Endometrial microvascular endothelial cells (primary cell): ENCODE results near the gene TMED3. TPM values are rescaled to one million over a fixed set of nuclear protein-coding genes. Genes with fewer than 3 reads are reported as not detected.

Experiments
- in situ Hi-C: cut with HindIII; loops from 2 replicates; pipeline ENCODE4 v1.10.0; 2017; ENCODE audit warnings: low sequenced_read_pairs, low pct_unique_long_range_greater_than_20kb; ENCODE audit errors: inconsistent ontology term
- total RNA-seq: library from RNA; depleted of rRNA; stranded (reverse); fragments of >200 nt; gene quantifications from one replicate; pipeline ENCODE4 v1.2.3, GENCODE V29; 2015; ENCODE audit errors: inconsistent ontology term

The TMED3 gene
- total RNA-seq, 1 donor from 2014 or later, result 173 TPM

DNA sequence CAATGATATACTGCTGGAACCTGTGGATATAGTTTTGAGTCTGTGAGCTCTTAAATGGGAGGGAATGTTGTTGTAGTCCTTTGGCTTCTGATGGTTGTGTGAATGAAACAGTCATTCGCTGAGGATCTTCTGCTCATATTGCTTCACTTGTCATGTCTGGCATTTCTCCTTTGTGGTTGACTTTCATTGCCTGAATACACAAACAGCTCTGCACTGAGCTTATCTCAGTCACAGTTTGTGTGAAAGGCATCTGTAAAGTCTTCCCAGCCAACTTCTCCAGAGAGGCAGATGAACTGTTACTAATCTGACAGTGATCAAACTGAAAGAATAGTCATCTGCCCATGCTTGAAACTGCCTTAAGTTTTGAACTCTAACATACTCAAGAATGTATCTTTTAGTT lies 59.8 kb downstream of the TMED3 start:
- in situ Hi-C loops, result no loop called here

DNA sequence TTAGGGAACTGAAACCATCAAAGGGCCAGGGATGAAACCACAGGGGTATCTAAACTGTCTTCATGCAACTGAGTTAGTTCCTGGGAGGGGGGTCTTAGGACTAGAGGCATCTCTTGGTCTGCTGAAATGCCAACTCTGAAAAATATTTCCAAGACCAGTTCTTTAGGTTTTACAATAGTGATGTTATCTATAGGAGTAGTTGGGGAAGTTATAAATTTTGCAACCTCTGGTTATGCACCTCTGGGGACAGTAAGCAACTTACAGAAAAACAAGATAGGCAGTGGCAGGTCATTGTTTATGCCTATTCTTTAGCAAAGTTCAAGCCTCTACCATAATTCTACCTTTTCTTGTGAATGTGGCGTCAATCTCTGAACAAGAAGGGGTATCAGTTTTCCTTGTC lies 60.7 kb downstream of the TMED3 start:
- in situ Hi-C loops, result no loop called here

DNA sequence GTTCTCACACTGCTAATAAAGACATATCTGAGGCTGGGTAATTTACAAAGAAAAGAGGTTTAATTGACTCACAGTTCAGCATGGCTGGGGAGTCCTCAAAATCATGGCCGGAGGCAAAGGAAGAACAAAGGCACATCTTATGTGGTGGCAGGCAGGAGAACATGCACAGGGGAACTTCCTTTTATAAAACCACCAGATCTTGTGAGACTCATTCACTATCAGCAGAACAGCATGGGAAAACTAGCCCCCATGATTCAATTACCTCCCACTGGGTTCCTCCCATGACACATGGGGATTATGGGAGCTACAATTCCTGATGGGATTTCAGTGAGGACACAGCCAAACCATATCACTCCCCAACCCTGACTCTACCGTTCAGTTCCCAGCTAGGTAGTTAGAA lies 61.5 kb downstream of the TMED3 start:
- in situ Hi-C loops, result no loop called here

Other genes starting within 250 kb of the TMED3 start
- not detected for gene RASGRF1, start 220.3 kb upstream of the TMED3 start, total RNA-seq
- gene ANKRD34C, start 28.4 kb upstream of the TMED3 start, total RNA-seq, result not detected
- 1.1 TPM for gene MINAR1, start 121.2 kb downstream of the TMED3 start, total RNA-seq